CD4-positive, alpha-beta T cell treated with Interleukin-12 subunit alpha and Interleukin-12 subunit beta, for 1 hour (primary cell): ENCODE data around the gene UBN1.

Experiments used
- DNase-seq: peaks from one replicate; pipeline ENCODE4 v3.0.0-alpha.2; 2020

Gene UBN1

GRCh38 chr16:4860727-4861342 lies 13.6 kb downstream of the UBN1 start:
- no peak for DNase-seq

- DNase-seq = no peak
Measured at GRCh38 chr16:4862639-4863038, 15.4 kb downstream of the UBN1 start.

GRCh38 chr16:4864728-4865127 lies 17.4 kb downstream of the UBN1 start:
- DNase-seq = no peak

- DNase-seq = no peak
Measured at GRCh38 chr16:4865231-4865860, 18.1 kb downstream of the UBN1 start.

GRCh38 chr16:4866586-4866985 lies 19.3 kb downstream of the UBN1 start:
- DNase-seq = no peak

- no peak for DNase-seq
Measured at GRCh38 chr16:4868026-4868425, 20.7 kb downstream of the UBN1 start.

- no peak for DNase-seq
Measured at GRCh38 chr16:4868535-4868934, 21.3 kb downstream of the UBN1 start.

- no peak for DNase-seq
Measured at GRCh38 chr16:4869147-4869805, 22.0 kb downstream of the UBN1 start.

GRCh38 chr16:4870138-4870671 lies 22.9 kb downstream of the UBN1 start:
- no peak for DNase-seq

- DNase-seq = no peak
Measured at GRCh38 chr16:4871071-4871470, 23.8 kb downstream of the UBN1 start.

GRCh38 chr16:4873091-4873490 lies 25.8 kb downstream of the UBN1 start:
- DNase-seq = no peak

- DNase-seq = no peak
Measured at GRCh38 chr16:4874666-4875065, 27.4 kb downstream of the UBN1 start.

- DNase-seq = no peak
Measured at GRCh38 chr16:4876646-4877379, 29.5 kb downstream of the UBN1 start.

- no peak for DNase-seq
Measured at GRCh38 chr16:4877380-4877685, 30.1 kb downstream of the UBN1 start.

GRCh38 chr16:4879049-4879448 lies 31.8 kb downstream of the UBN1 start:
- no peak for DNase-seq

GRCh38 chr16:4880006-4880580 lies 32.8 kb downstream of the UBN1 start:
- DNase-seq = no peak

- DNase-seq = no peak
Measured at GRCh38 chr16:4882000-4882632, 34.8 kb downstream of the UBN1 start.

- no peak for DNase-seq
Measured at GRCh38 chr16:4882633-4883285, 35.5 kb downstream of the UBN1 start.

GRCh38 chr16:4883501-4883900 lies 36.2 kb downstream of the UBN1 start:
- DNase-seq = no peak

- no peak for DNase-seq
Measured at GRCh38 chr16:4884209-4884608, 36.9 kb downstream of the UBN1 start.

- DNase-seq = no peak
Measured at GRCh38 chr16:4884972-4885874, 37.9 kb downstream of the UBN1 start.
